GM19193 (cell line): ENCODE data around the gene TMPRSS11D.

ENCODE experiments used
- POLR2A ChIP-seq: IDR thresholded peaks from 4 replicates; pipeline ENCODE4 v1.6.1; 2011; ENCODE audit not compliant: insufficient read depth, insufficient read length; ENCODE audit errors: extremely low read depth

The TMPRSS11D gene

GRCh38 chr4:67883902-67884301 lies at the start of gene TMPRSS11D:
TMPRSS11D (minus strand) TSS chr4:67884002; CDS start chr4:67883933, 69 bp downstream.
- no peak for TF ChIP-seq POLR2A

GRCh38 chr4:67933038-67933437 lies 49.2 kb upstream of the TMPRSS11D start:
- TF ChIP-seq POLR2A: no peak

- no peak for TF ChIP-seq POLR2A
These were observed 47.5 kb upstream of the TMPRSS11D start for GRCh38 chr4:67931256-67931655.

- no peak for TF ChIP-seq POLR2A
These were observed 45.6 kb upstream of the TMPRSS11D start for GRCh38 chr4:67929426-67929825.

GRCh38 chr4:67928546-67928945 lies 44.7 kb upstream of the TMPRSS11D start:
- no peak for TF ChIP-seq POLR2A

GRCh38 chr4:67927251-67927650 lies 43.4 kb upstream of the TMPRSS11D start:
- no peak for TF ChIP-seq POLR2A

- no peak for TF ChIP-seq POLR2A
These were observed 42.7 kb upstream of the TMPRSS11D start for GRCh38 chr4:67926485-67926884.

GRCh38 chr4:67922697-67923096 lies 38.9 kb upstream of the TMPRSS11D start:
- no peak for TF ChIP-seq POLR2A

GRCh38 chr4:67918428-67918827 lies 34.6 kb upstream of the TMPRSS11D start:
- TF ChIP-seq POLR2A: no peak

GRCh38 chr4:67915400-67915966 lies 31.7 kb upstream of the TMPRSS11D start:
- TF ChIP-seq POLR2A: no peak

GRCh38 chr4:67912080-67912479 lies 28.3 kb upstream of the TMPRSS11D start:
- TF ChIP-seq POLR2A: no peak

- TF ChIP-seq POLR2A: no peak
These were observed 27.8 kb upstream of the TMPRSS11D start for GRCh38 chr4:67911638-67912037.

GRCh38 chr4:67911141-67911540 lies 27.3 kb upstream of the TMPRSS11D start:
- no peak for TF ChIP-seq POLR2A

GRCh38 chr4:67910585-67910905 lies 26.7 kb upstream of the TMPRSS11D start:
- TF ChIP-seq POLR2A: no peak

GRCh38 chr4:67909905-67910584 lies 26.2 kb upstream of the TMPRSS11D start:
- TF ChIP-seq POLR2A: no peak

GRCh38 chr4:67907650-67908049 lies 23.8 kb upstream of the TMPRSS11D start:
- no peak for TF ChIP-seq POLR2A

- TF ChIP-seq POLR2A: no peak
These were observed 15.3 kb upstream of the TMPRSS11D start for GRCh38 chr4:67899096-67899495.
